ENCODE data around the gene CA9. TPM values are rescaled to one million over a fixed set of nuclear protein-coding genes. Genes with fewer than 3 reads are reported as not detected.

The CA9 gene
- total and polyA plus RNA-seq, 2 experiments from 2014 or later, result 1.1 TPM; not detected in 1

- TF ChIP-seq EZH2 (IDR thresholded peaks at IDR 0.05; ENCODE audit: low read depth, unreplicated experiment) (no peak), REST (IDR thresholded peaks at IDR 0.05; ENCODE audit: unreplicated experiment) (no peak), ZNF331 (CRISPR knock-in tag; IDR thresholded peaks at IDR 0.05; ENCODE audit: low read depth) (no peak), CREB1 (CRISPR knock-in tag; IDR thresholded peaks at IDR 0.05; ENCODE audit: low read depth) (no peak), ZNF114 (CRISPR knock-in tag; IDR thresholded peaks at IDR 0.05) (no peak)
These were observed 39.9 kb downstream of the CA9 start (continued) for GRCh38 chr9:35713578-35713977.

DNA sequence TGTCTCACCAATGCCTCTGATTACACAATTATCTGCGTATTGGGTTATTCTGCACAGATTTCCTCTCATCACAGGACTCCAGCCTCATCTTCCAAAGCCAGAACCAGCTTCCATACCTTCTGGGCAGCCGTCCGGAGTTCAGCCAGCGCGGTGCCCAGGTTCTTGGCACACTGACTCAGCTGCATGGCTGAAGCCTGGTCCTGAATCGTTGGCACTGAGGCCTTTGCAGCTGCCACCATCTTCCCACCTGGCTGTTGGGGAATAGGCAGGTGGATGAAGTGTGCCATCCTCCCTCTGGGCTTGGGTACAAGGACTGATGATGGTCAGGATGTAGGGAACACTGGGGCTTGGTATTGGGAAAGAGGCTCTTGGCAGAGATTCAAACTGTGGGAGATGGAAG, 40.4 kb downstream of the CA9 start:
- H3F3A ChIP-seq (replicated peaks; ENCODE audit: low read depth), result 0 out of 2 replicates have a peak, but pooled peaks cover 3% of the 10 kb centered on the region
- Mint-ChIP-seq H3K4me1 (peaks cover 4% of the 10 kb centered on the region; the same call in 2 of the 3 replicates), H3K27ac (no peak overlapping the region), H3K9me3 (no peaks in the 10 kb centered on the region), H3K4me3 (no peak overlapping the region), H3K27me3 (ENCODE audit: insufficient read depth, low read depth, poor library complexity) (peaks cover 6% of the 10 kb centered on the region), H3K36me3 (ENCODE audit: low read depth) (peaks cover 78% of the 10 kb centered on the region)
- no peak for DNase-seq (ENCODE audit: low spot score)
- H3K27me3 ChIP-seq (ENCODE audit: insufficient read depth), result no peaks in the 10 kb centered on the region
- H3K79me2 ChIP-seq (replicated peaks; ENCODE audit: insufficient read depth), result no peaks in the 10 kb centered on the region
- H3K27ac ChIP-seq (ENCODE audit: low read depth), result no peak overlapping the region
- no peaks in the 10 kb centered on the region for H3K9me2 ChIP-seq (ENCODE audit: insufficient read depth)
- TF ChIP-seq NANOG (IDR thresholded peaks at IDR 0.05; ENCODE audit: borderline replicate concordance) (no peak), POLR2AphosphoS5 (IDR thresholded peaks at IDR 0.05; ENCODE audit: low read depth) (no peak), REST (IDR thresholded peaks at IDR 0.05; ENCODE audit: unreplicated experiment) (no peak), STAT1 (IDR thresholded peaks at IDR 0.05; ENCODE audit: unreplicated experiment) (no peak)
- no peak overlapping the region for H2AFZ ChIP-seq
- no peak overlapping the region for H3K4me2 ChIP-seq
- peaks cover 6% of the 10 kb centered on the region for H4K20me1 ChIP-seq (replicated peaks; ENCODE audit: insufficient read depth)
- H3K4me3 ChIP-seq, result no peak overlapping the region
- peaks cover 53% of the 10 kb centered on the region for H3K36me3 ChIP-seq (ENCODE audit: insufficient read depth)
- ATAC-seq, result no peak
- no peaks in the 10 kb centered on the region for H3K4me1 ChIP-seq (ENCODE audit: insufficient read depth)
